Measurements from ENCODE around the gene METTL17.

GRCh38 chr14:21033133-21033698 is 43.4 kb downstream of the METTL17 start:
- no peak for TF ChIP-seq CTCF (conservative IDR thresholded peaks at IDR 0.05 in 1 of 2, IDR thresholded peaks at IDR 0.05 in 1 of 2; ENCODE audit: low read depth in 1 of 2, low read length in 2 of 2)
- no peak for TF ChIP-seq EZH2 (IDR thresholded peaks at IDR 0.05; ENCODE audit: low read length, missing control alignments)

Data from fibroblast of lung (primary cell).